Measurements from ENCODE around the gene PANK2. TPM values are rescaled to one million over a fixed set of nuclear protein-coding genes. Genes with fewer than 3 reads are reported as not detected.
"Not testable (repeated sequence)": the region's sequence is repeated elsewhere in the genome, so short reads cannot be mapped to it uniquely, and the experiment has no call there.

Gene PANK2
- total RNA-seq, 1 donor from 2014 or later = 53.7 TPM

DNA sequence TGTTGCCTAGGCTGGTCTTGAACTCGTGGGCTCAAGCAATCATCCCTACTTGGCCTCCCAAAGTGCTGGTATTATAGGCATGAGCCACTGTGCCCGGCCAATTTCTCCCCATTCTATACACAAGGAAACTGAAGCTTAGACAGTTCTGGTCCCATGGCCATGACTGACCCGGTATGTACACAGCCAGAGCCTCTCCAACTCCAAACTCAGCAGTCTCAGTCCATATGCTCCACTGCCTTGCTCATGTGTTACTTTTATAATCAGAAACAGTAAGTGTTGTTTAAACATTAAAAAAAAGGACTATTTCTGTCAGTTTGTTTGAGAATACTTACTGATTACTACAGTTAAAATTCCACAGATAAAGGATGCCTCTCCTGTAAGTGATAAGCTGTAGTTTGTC is 75.5 kb downstream of the PANK2 start:
- Mint-ChIP-seq H3K4me3 (ENCODE audit: unreplicated experiment) (no peak overlapping the region), H3K27ac (ENCODE audit: unreplicated experiment) (peak overlapping the region; percentile 67), H3K36me3 (ENCODE audit: low read depth, unreplicated experiment) (peaks cover 3% of the 10 kb centered on the region), H3K27me3 (ENCODE audit: unreplicated experiment) (peaks cover 2% of the 10 kb centered on the region), H3K4me1 (ENCODE audit: unreplicated experiment) (peaks cover 14% of the 10 kb centered on the region), H3K9me3 (ENCODE audit: unreplicated experiment) (no peaks in the 10 kb centered on the region)
- DNase-seq (ENCODE audit: low spot score) = no peak
- TF ChIP-seq, protein P1, sequence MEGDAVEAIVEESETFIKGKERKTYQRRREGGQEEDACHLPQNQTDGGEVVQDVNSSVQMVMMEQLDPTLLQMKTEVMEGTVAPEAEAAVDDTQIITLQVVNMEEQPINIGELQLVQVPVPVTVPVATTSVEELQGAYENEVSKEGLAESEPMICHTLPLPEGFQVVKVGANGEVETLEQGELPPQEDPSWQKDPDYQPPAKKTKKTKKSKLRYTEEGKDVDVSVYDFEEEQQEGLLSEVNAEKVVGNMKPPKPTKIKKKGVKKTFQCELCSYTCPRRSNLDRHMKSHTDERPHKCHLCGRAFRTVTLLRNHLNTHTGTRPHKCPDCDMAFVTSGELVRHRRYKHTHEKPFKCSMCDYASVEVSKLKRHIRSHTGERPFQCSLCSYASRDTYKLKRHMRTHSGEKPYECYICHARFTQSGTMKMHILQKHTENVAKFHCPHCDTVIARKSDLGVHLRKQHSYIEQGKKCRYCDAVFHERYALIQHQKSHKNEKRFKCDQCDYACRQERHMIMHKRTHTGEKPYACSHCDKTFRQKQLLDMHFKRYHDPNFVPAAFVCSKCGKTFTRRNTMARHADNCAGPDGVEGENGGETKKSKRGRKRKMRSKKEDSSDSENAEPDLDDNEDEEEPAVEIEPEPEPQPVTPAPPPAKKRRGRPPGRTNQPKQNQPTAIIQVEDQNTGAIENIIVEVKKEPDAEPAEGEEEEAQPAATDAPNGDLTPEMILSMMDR (IDR thresholded peaks at IDR 0.05; ENCODE audit: unreplicated experiment) = no peak

DNA sequence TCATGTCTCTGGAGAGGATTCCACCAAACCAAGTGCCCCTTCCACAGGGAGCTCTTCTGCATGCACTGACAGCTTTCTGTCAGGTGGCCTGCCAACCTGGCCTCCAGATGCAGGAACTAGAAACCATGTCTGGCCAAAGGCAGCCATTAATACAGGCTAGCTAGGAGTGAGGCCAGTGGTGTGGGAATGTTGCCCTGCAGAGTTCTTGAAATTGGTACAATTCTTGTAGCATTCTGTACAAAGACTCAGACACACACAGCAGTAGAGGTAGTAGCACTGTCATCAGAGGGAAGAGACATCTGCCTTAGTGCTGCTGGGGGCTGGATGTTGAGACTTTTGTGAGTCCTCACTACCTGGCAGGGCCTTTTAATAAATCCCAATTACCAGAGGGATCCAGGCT is 77.4 kb downstream of the PANK2 start:
- no peaks in the 10 kb centered on the region for H3K9me3 Mint-ChIP-seq (ENCODE audit: unreplicated experiment)
- no peak for DNase-seq (ENCODE audit: low spot score)
- no peak overlapping the region for H3K4me3 Mint-ChIP-seq (ENCODE audit: unreplicated experiment)
- peaks cover 3% of the 10 kb centered on the region for H3K36me3 Mint-ChIP-seq (ENCODE audit: low read depth, unreplicated experiment)
- no peak overlapping the region for H3K27ac Mint-ChIP-seq (ENCODE audit: unreplicated experiment)
- peaks cover 32% of the 10 kb centered on the region for H3K4me1 Mint-ChIP-seq (ENCODE audit: unreplicated experiment)
- TF ChIP-seq, protein P1 (IDR thresholded peaks at IDR 0.05; ENCODE audit: unreplicated experiment) = no peak
- H3K27me3 Mint-ChIP-seq (ENCODE audit: unreplicated experiment) = peaks cover 6% of the 10 kb centered on the region

DNA sequence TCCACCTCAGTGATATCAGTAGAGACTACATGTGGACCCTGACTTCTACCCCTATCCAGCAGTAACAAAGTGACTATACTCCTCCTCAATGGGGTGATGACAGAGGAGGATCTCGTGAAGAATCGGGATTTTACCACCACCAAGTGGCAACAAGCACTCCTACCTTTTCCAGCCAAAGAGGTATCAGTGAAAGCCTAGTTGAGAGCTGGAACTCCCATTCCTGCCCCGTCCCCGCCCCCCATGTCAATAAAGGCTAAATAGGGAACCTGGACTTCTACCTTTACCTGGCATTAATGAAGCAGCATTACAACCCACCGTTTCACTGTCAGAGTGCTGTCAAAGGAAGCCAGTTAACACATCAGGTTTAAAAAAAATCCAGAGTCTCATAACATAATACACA is 80.8 kb downstream of the PANK2 start:
- TF ChIP-seq, protein P1 (IDR thresholded peaks at IDR 0.05; ENCODE audit: unreplicated experiment) = no peak
- Mint-ChIP-seq H3K27ac (ENCODE audit: unreplicated experiment) (peak overlapping the region; percentile 97), H3K4me3 (ENCODE audit: unreplicated experiment) (no peak overlapping the region), H3K4me1 (ENCODE audit: unreplicated experiment) (peaks cover 53% of the 10 kb centered on the region), H3K9me3 (ENCODE audit: unreplicated experiment) (no peaks in the 10 kb centered on the region), H3K36me3 (ENCODE audit: low read depth, unreplicated experiment) (no peaks in the 10 kb centered on the region), H3K27me3 (ENCODE audit: unreplicated experiment) (peaks cover 6% of the 10 kb centered on the region)
- DNase-seq (ENCODE audit: low spot score) = no peak

DNA sequence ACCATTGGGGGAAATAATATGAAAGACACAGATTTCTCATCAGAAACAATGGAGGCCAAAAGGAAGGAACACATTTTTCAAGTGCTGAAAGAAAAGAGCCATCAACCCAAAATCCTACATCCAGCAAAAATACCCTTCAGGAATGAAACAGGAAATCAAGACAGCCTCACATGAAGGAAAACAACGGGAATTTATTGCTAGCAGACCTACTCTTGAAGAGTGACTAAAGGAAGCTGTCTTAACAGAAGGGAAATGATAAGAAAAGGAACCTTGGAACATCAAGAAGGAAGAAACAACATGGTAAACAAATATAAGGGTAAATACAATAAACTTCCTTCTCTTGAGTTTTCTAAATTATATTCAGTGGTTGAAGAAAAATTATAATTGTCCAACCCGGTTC is 82.0 kb downstream of the PANK2 start:
- peak overlapping the region; percentile 97 for H3K27ac Mint-ChIP-seq (ENCODE audit: unreplicated experiment)
- peaks cover 6% of the 10 kb centered on the region for H3K27me3 Mint-ChIP-seq (ENCODE audit: unreplicated experiment)

DNA sequence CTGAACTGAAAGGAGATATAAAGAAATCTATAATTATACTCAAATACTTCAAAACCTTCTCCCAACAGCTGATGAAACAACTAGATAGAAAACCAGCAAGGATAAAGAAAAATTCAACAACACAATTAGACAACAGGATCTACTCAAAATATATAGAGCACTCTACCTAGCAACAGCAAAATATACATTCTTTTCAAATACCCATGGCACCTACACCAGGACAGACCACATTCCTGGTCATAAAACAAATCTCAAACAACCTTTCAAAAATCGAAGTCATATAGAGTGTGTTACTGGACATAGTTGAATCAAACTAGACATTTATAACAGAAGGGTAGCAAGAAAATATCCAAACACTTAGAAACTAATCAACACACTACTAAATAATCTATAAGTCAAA is 83.0 kb downstream of the PANK2 start:
- Mint-ChIP-seq H3K4me1 (ENCODE audit: unreplicated experiment) (peaks cover 52% of the 10 kb centered on the region), H3K36me3 (ENCODE audit: low read depth, unreplicated experiment) (no peaks in the 10 kb centered on the region), H3K27ac (ENCODE audit: unreplicated experiment) (peak overlapping the region; percentile 97), H3K4me3 (ENCODE audit: unreplicated experiment) (no peak overlapping the region), H3K27me3 (ENCODE audit: unreplicated experiment) (peaks cover 6% of the 10 kb centered on the region), H3K9me3 (ENCODE audit: unreplicated experiment) (no peaks in the 10 kb centered on the region)
- TF ChIP-seq, protein P1 (IDR thresholded peaks at IDR 0.05; ENCODE audit: unreplicated experiment) = no peak
- DNase-seq (ENCODE audit: low spot score) = no peak

More for the DNA sequence above, 82.0 kb downstream of the PANK2 start:
- Mint-ChIP-seq H3K9me3 (ENCODE audit: unreplicated experiment) (no peaks in the 10 kb centered on the region), H3K36me3 (ENCODE audit: low read depth, unreplicated experiment) (no peaks in the 10 kb centered on the region), H3K4me1 (ENCODE audit: unreplicated experiment) (peaks cover 53% of the 10 kb centered on the region), H3K4me3 (ENCODE audit: unreplicated experiment) (peak overlapping the region; percentile 45)
- DNase-seq (ENCODE audit: low spot score) = no peak
- TF ChIP-seq, protein P1 (IDR thresholded peaks at IDR 0.05; ENCODE audit: unreplicated experiment) = no peak

DNA sequence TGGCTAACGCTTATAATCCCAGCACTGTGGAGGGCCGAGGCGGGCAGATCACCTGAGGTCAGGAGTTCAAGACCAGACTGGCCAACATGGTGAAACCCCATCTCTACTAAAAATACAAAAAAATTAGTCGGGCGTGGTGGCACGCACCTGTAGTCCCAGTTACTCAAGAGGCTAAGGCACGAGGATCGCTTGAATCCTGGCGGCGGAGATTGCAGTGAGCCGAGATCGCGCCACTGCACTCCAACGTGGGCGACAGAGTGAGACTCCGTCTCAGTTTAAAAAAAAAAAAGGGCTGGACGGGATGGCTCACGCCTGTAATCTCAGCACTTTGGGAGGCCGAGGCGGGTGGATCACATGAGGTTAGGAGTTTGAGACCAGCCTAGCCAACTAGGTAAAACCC is 83.4 kb downstream of the PANK2 start:
- not testable (repeated sequence) for H3K4me3 Mint-ChIP-seq (ENCODE audit: unreplicated experiment); H3K9me3 Mint-ChIP-seq (ENCODE audit: unreplicated experiment); H3K36me3 Mint-ChIP-seq (ENCODE audit: low read depth, unreplicated experiment); DNase-seq (ENCODE audit: low spot score); H3K27me3 Mint-ChIP-seq (ENCODE audit: unreplicated experiment)
- Mint-ChIP-seq H3K27ac (ENCODE audit: unreplicated experiment) (peak overlapping the region; percentile 97), H3K4me1 (ENCODE audit: unreplicated experiment) (peaks cover 48% of the 10 kb centered on the region)
